Thoracic aorta (tissue), 2 donors: Measurements from ENCODE around the gene CCDC195. TPM values are rescaled to one million over a fixed set of nuclear protein-coding genes. Genes with fewer than 3 reads are reported as not detected.
"Not testable (repeated sequence)": the region's sequence is repeated elsewhere in the genome, so short reads cannot be mapped to it uniquely, and the experiment has no call there.

Source experiments
- ATAC-seq: fragments of 150-250 bp; one replicate; pipeline ENCODE4 v1.8.0; 2017; ENCODE audit warnings: low read depth; ENCODE audit not compliant: insufficient number of reproducible peaks, low FRiP score
- DNase-seq: peaks from one replicate; pipeline ENCODE4 v3.0.0-alpha.2; 2020; ENCODE audit warnings: low spot score
- H3K27ac ChIP-seq, 2 donors: fragments of 200-600 bp; sonication (generic); 1 replicate in 1 of 2; 2 replicates in 1 of 2; pipeline ENCODE4 v1.5.1; 2016; ENCODE audit warnings: mild to moderate bottlenecking in 2 of 2, moderate library complexity in 2 of 2
- H3K27me3 ChIP-seq: fragments of 200-600 bp; sonication (generic); replicated peaks from 2 replicates; pipeline ENCODE4 v1.6.0; 2016; ENCODE audit warnings: mild to moderate bottlenecking; ENCODE audit not compliant: insufficient read depth
- H3K36me3 ChIP-seq: fragments of 200-600 bp; sonication (generic); one replicate; pipeline ENCODE4 v1.5.1; 2016
- H3K4me1 ChIP-seq, 2 donors: fragments of 200-600 bp; sonication (generic); 1 replicate in 1 of 2; 2 replicates in 1 of 2; pipeline versions ENCODE4 v1.5.1 to v1.6.0; 2016; ENCODE audit warnings: low read depth in 2 of 2, mild to moderate bottlenecking in 1 of 2; ENCODE audit not compliant: control insufficient read depth in 1 of 2
- H3K4me3 ChIP-seq: fragments of 200-600 bp; sonication (generic); 2 replicates; pipeline ENCODE4 v1.5.1; 2016; ENCODE audit warnings: mild to moderate bottlenecking
- H3K9me3 ChIP-seq: fragments of 200-600 bp; sonication (generic); 2 replicates; pipeline ENCODE4 v1.5.1; 2016
- total RNA-seq, 2 donors: library from RNA; depleted of rRNA; stranded (reverse); fragments of >200 nt; gene quantifications; one replicate each; pipeline versions ENCODE4 v1.1.0 to v1.2.3, GENCODE V29; 2016
- TF ChIP-seq, protein P1 (sequence below): fragments of 200-600 bp; sonication (generic); IDR thresholded peaks from one replicate; pipeline ENCODE4 v1.5.1; 2019; ENCODE audit warnings: antibody characterized with exemption

The CCDC195 gene
- total RNA-seq, 2 donors from 2014 or later, result not detected

DNA sequence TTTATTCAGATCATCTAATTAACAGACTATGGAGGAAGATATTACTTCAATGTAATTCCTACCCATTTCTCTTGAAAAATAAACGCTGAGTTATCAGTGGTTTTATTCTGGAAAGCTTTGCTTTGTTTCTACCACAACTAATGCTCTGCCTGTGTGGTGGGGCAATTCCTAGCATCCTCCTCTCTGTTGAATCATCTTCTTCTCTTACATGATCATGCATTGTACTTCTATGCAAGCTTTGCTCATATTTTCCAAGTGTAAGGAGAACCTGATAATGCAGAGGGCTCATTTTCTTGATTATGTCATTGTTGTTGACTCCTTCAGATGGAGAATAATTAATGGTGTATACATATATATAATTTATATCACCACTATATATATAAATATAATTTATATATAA, 46.7 kb downstream of the CCDC195 start:
- TF ChIP-seq, protein P1, sequence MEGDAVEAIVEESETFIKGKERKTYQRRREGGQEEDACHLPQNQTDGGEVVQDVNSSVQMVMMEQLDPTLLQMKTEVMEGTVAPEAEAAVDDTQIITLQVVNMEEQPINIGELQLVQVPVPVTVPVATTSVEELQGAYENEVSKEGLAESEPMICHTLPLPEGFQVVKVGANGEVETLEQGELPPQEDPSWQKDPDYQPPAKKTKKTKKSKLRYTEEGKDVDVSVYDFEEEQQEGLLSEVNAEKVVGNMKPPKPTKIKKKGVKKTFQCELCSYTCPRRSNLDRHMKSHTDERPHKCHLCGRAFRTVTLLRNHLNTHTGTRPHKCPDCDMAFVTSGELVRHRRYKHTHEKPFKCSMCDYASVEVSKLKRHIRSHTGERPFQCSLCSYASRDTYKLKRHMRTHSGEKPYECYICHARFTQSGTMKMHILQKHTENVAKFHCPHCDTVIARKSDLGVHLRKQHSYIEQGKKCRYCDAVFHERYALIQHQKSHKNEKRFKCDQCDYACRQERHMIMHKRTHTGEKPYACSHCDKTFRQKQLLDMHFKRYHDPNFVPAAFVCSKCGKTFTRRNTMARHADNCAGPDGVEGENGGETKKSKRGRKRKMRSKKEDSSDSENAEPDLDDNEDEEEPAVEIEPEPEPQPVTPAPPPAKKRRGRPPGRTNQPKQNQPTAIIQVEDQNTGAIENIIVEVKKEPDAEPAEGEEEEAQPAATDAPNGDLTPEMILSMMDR, result no peak
- H3K27me3 ChIP-seq, result no peaks in the 10 kb centered on the region
- no peaks in the 10 kb centered on the region for H3K4me1 ChIP-seq
- DNase-seq, result no peak
- no peak overlapping the region for H3K27ac ChIP-seq
- H3K36me3 ChIP-seq, result no peaks in the 10 kb centered on the region
- no peak for ATAC-seq
- H3K4me3 ChIP-seq, result no peak overlapping the region
- H3K9me3 ChIP-seq, result no peaks in the 10 kb centered on the region

DNA sequence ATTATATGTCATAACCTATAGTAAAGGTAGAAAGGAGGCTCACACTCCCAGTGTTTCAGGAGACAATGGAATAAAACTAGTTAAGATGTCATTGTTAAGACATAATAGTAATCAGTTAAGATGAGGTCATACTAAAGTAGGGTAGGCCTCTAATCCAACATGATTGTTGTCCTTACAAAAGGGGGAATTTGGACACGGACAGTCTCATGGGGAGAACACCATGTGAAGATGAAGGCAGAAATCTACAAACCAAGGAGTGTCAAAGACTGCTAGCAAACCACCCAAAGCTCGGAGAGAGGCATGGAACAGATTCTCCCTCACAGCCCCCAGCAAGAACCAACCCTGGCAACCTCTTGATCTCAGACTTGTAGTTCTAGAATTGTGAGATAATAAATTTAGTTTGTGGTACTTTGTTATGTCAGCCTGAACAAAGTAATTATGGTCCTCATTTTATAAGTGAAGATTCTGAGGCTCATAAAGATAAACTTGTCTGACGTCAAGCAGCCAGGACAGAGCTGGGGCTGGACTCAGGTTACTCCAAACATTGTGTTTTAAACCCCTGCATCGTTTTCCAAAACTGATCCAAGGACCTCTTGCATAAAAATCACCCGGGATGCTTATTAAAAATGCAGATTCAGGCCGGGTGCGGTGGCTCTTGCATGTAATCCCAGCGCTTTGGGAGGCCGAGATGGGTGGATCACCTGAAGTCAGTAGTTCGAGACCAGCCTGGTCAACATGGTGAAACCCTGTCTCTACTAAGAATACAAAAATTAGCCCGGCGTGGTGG, 47.8 kb downstream of the CCDC195 start:
- Histone ChIP-seq H3K27me3 (no peaks in the 10 kb centered on the region), H3K36me3 (no peaks in the 10 kb centered on the region), H3K27ac (no peak overlapping the region), H3K4me1 (no peaks in the 10 kb centered on the region), H3K4me3 (no peak overlapping the region), H3K9me3 (no peaks in the 10 kb centered on the region)
- DNase-seq, result no peak
- TF ChIP-seq, protein P1, result no peak
- ATAC-seq, result no peak

DNA sequence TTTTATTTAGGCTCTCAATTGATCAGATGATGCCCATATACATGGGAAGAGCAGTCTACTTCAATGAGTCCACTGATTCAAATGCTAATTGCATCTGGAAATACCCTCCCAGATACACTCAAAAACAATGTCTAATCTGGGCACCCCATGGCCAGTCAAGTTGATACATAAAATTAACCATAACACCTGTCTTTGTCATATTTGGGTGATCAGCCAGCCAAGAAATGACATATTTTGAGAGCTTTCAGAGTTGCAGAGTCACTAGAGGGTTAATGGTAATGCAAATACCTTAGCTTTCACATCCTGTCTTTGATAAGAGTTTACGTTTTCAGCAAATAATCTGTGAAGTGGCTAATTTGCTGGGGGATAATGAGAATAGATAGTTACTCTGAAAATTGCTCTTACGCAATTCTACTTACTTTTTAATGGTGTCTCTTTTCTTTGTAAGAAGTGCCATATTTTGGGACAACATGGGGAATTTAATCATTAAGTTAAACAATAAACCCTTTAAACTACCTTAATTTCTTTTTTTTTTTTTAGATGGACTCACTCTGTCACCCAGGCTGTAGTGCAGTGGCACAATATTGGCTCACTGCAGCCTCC, 49.1 kb downstream of the CCDC195 start:
- Histone ChIP-seq H3K9me3 (no peaks in the 10 kb centered on the region), H3K36me3 (no peaks in the 10 kb centered on the region), H3K4me1 (no peaks in the 10 kb centered on the region), H3K27me3 (no peaks in the 10 kb centered on the region), H3K4me3 (no peak overlapping the region), H3K27ac (no peak overlapping the region)
- DNase-seq, result no peak
- no peak for ATAC-seq
- TF ChIP-seq, protein P1, result no peak

DNA sequence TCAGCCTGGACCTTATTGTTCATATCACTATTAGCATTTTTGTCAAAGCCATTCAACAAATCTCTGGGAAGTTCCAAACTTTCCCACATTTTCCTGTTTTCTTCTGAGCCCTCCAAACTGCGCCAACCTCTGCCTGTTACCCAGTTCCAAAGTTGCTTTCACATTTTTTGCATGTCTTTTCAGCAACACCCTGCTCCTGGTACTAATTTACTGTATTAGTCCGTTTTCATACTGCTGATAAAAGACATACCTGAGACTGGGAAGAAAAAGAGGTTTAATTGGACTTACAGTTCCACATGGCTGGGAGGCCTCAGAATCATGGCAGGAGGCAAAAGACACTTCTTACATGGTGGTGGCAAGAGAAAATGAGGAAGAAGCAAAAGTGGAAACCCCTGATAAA, 52.8 kb downstream of the CCDC195 start:
- H3K4me3 ChIP-seq, H3K9me3 ChIP-seq, DNase-seq, H3K27me3 ChIP-seq, H3K27ac ChIP-seq, H3K36me3 ChIP-seq, H3K4me1 ChIP-seq, ATAC-seq: not testable (repeated sequence)

DNA sequence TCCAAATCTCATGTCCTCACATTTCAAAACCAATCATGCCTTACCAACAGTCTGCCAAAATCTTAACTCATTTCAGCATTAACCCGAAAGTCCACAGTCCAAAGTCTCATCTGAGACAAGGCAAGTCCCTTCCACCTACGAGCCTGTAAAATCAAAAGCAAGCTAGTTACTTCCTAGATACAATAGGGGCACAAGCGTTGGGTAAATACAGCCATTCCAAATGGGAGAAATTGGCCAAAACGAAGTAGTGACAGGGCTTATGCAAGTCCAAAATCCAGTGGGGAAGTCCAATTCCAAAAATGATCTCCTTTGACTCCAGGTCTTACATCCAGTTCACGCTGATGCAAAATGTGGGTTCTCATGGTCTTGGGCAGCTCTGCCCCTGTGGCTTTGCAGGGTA, 54.5 kb downstream of the CCDC195 start:
- H3K9me3 ChIP-seq, H3K4me3 ChIP-seq, H3K36me3 ChIP-seq, DNase-seq, ATAC-seq, H3K27ac ChIP-seq, H3K27me3 ChIP-seq, H3K4me1 ChIP-seq: not testable (repeated sequence)

DNA sequence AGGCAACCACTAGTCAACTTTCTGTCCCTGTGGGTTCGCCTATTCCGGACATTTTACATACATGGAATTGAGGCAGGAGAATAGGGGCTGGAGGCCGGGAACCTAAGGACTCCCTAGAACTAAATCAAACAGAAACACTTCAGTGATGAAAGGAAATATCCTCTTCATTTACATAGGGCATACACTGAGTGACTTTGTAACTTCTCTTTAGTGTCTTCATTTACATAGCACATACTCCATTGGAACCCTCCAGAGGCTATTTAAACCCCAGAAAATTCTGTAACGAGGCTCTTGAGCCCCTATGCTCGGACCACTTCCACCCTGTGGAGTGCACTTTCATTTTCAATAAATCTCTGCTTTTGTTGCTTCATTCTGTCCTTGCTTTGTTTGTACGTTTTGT, 56.5 kb downstream of the CCDC195 start:
- no peaks in the 10 kb centered on the region for H3K9me3 ChIP-seq
- TF ChIP-seq, protein P1, result no peak
- H3K27me3 ChIP-seq, result no peaks in the 10 kb centered on the region
- DNase-seq (no peak), ATAC-seq (no peak)
- H3K4me3 ChIP-seq, result no peak overlapping the region
- H3K4me1 ChIP-seq, result no peaks in the 10 kb centered on the region
- no peak overlapping the region for H3K27ac ChIP-seq
- no peaks in the 10 kb centered on the region for H3K36me3 ChIP-seq
